ENCODE data around the gene TMEM115. TPM values are rescaled to one million over a fixed set of nuclear protein-coding genes. Genes with fewer than 3 reads are reported as not detected.

TMEM115 gene
- total RNA-seq, 2 donors from 2014 or later: 42.1 to 45.0 TPM

- intact Hi-C loops (cut with DNase I): no loop called here
- Histone ChIP-seq H3K27ac (peak within 1 kb of the TSS; percentile 85), H3K36me3 (peaks cover 8% of the 10 kb centered on the region), H3K4me3 (peak within 1 kb of the TSS; percentile 59), H3K4me1 (peaks cover 18% of the 10 kb centered on the region), H3K9ac (ENCODE audit: low read depth in 2 of 2, low read length in 2 of 2) (peak within 1 kb of the TSS; percentile 71 to 92), H3K9me3 (no peaks in the 10 kb centered on the region), H3K27me3 (no peaks in the 10 kb centered on the region)
- DNase-seq: peak; percentile 100
- TF ChIP-seq, protein P1, sequence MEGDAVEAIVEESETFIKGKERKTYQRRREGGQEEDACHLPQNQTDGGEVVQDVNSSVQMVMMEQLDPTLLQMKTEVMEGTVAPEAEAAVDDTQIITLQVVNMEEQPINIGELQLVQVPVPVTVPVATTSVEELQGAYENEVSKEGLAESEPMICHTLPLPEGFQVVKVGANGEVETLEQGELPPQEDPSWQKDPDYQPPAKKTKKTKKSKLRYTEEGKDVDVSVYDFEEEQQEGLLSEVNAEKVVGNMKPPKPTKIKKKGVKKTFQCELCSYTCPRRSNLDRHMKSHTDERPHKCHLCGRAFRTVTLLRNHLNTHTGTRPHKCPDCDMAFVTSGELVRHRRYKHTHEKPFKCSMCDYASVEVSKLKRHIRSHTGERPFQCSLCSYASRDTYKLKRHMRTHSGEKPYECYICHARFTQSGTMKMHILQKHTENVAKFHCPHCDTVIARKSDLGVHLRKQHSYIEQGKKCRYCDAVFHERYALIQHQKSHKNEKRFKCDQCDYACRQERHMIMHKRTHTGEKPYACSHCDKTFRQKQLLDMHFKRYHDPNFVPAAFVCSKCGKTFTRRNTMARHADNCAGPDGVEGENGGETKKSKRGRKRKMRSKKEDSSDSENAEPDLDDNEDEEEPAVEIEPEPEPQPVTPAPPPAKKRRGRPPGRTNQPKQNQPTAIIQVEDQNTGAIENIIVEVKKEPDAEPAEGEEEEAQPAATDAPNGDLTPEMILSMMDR (IDR thresholded peaks at IDR 0.05): no peak
Observed at GRCh38 chr3:50350527-50351322, 8.6 kb downstream of the TMEM115 start, which contains the start of the genes CYB561D2 and NPRL2. CYB561D2 (plus strand) TSS chr3:50350862; CDS start chr3:50351434, 572 bp downstream. NPRL2 (minus strand) TSS chr3:50350775; CDS start chr3:50350652, 123 bp downstream.

GRCh38 chr3:50350213-50350526 lies 9.2 kb downstream of the TMEM115 start:
- Histone ChIP-seq H3K36me3 (peaks cover 7% of the 10 kb centered on the region), H3K9me3 (no peaks in the 10 kb centered on the region), H3K27me3 (no peaks in the 10 kb centered on the region), H3K4me1 (peaks cover 21% of the 10 kb centered on the region), H3K27ac (peak overlapping the region; percentile 85), H3K4me3 (peak overlapping the region; percentile 59), H3K9ac (ENCODE audit: low read depth in 2 of 2, low read length in 2 of 2) (peak overlapping the region; percentile 71 to 92)
- TF ChIP-seq, protein P1 (IDR thresholded peaks at IDR 0.05): no peak
- no peak for DNase-seq
- intact Hi-C loops (cut with DNase I): no loop called here

GRCh38 chr3:50347187-50347813 lies 12.0 kb downstream of the TMEM115 start:
- DNase-seq: peak; percentile 73
- Histone ChIP-seq H3K9me3 (no peaks in the 10 kb centered on the region), H3K4me1 (peaks cover 19% of the 10 kb centered on the region), H3K9ac (ENCODE audit: low read depth in 2 of 2, low read length in 2 of 2) (no peak overlapping the region), H3K27ac (no peak overlapping the region), H3K27me3 (no peaks in the 10 kb centered on the region), H3K36me3 (no peaks in the 10 kb centered on the region), H3K4me3 (no peak overlapping the region)
- intact Hi-C loops (cut with DNase I): loop anchor here (5.0 kb wide), 1 partner anchor 195 kb away; no protein-coding TSS in a partner anchor
- TF ChIP-seq, protein P1 (IDR thresholded peaks at IDR 0.05): peak; percentile 47

DNA sequence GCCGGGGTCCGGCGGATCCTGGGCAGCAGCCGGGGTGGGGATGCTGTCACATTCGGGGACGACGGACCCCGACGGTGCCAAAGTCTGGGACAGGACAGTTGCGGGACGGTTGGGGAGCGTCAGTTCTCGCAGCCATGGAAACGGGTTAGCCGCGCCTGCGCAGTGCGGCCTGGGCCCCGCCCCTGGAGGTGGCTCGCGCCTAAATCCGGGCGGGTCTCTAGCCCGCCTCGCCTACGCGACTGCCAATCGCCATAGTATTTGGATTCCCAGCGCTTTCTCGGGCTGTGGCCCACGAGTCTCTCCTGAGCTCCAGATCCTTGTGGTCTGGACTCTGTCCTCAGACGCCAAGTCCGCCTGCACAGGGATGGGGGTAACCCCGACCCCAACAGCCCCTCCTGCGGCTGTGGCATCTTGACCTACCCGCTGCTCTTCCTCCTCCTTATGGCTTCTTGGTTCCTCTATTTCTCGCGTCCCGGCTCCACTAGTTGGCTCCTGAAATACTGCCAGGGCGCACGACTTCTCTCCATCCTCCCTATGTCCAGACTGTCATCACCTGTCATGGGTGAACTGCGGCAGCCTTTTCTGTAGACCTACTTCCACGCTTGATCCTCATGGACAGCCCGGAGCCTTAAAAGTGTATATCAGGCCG lies 13.6 kb downstream of the TMEM115 start, which contains the start of gene ZMYND10:
Gene ZMYND10, minus strand, starts transcription at position 147 of the 649 bp plus-strand sequence. CDS start 153 bp downstream, outside the sequence.
- peak; percentile 88 for DNase-seq
- no peak within 1 kb of the TSS for H3K9ac ChIP-seq (ENCODE audit: low read depth in 2 of 2, low read length in 2 of 2)

More for the DNA sequence above, 13.6 kb downstream of the TMEM115 start, which contains the start of gene ZMYND10:
- intact Hi-C loops (cut with DNase I): loop anchor here (5.0 kb wide), 1 partner anchor 197 kb away; no protein-coding TSS in a partner anchor
- peak within 1 kb of the TSS; percentile 25 for H3K4me3 ChIP-seq
- no peaks in the 10 kb centered on the region for H3K27me3 ChIP-seq
- H3K9me3 ChIP-seq: no peaks in the 10 kb centered on the region
- no peak within 1 kb of the TSS for H3K27ac ChIP-seq
- no peaks in the 10 kb centered on the region for H3K36me3 ChIP-seq
- TF ChIP-seq, protein P1 (IDR thresholded peaks at IDR 0.05): no peak
- H3K4me1 ChIP-seq: peaks cover 10% of the 10 kb centered on the region
